GM21737 (cell line): ENCODE results near the gene ZFYVE21.
"Not testable (repeated sequence)": the region's sequence is repeated elsewhere in the genome, so short reads cannot be mapped to it uniquely, and the experiment has no call there.

Experiments
- ATAC-seq: cut with Tn5 transposase; IDR thresholded peaks from one replicate; pipeline ENCODE4 v1.9.1; 2021; ENCODE audit warnings: mild to moderate bottlenecking, moderate library complexity; ENCODE audit not compliant: unreplicated experiment

The ZFYVE21 gene

DNA sequence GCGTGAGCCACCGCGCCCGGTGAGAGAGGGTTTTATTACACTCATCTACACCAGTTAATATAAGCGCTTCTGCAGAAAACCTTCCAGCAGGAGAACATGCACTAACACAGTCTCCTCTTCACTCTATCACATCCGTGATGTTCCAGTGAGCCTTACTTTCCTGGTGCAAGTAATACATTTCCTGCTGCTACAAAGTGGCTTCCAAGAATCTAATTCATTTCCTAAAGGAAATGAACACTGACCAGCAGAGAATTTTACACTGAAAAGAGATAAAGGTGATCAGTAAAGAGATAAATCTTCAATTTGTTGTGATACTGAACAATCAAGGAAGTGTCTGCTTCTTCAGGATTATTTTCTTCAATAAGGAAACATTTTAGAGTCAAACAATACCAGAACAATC lies 39.5 kb downstream of the ZFYVE21 start:
- no peak for ATAC-seq

DNA sequence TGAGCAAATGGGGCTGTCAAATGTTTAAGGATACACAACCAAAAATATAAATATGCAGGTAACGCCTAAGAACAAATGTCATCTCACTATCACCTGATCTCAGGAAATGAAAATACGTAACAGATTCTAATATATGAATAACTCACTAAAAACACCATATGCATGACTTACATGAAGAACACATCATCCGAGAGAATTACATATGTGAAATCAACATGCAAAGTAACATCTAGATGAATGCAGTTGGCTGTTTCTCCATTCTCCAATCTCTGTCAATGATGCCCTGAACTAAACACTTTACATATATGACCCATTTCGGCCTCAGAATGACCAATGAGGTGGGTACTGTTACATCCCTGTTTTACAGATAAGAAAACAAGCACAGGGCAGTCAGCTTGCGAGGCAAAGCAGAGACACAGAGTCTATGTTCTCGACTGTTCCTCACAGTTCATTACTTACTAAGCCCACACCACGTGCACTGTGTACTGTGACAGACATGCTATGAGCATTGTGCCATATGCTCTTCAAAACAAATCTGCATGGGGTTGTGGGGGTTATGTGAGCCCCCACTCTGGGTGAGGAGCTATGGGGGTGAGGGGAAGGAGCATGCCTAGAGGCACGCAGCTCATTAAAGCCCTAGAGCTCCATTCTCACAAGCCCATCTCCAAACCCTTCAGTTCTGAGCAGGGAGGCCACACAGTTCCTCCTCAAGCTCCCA lies 42.6 kb downstream of the ZFYVE21 start:
- ATAC-seq: no peak

DNA sequence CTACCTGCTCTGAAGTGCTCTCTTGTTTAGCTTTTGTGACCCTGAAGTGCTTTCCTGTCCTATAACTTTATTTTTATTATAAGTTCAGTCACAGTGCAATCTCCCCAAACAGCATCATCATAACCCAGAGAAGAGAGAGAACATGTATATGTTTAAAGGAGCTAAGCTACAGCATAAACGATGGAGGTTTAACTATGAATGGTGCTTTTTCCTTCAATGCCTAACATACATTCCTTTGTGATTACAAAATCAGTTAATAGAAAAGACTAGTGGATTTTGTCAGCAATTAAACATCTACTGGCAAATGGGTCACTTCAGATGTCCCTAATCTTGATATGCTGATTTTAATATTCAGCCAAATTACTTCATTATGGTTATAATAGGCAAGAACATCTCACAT lies 46.4 kb downstream of the ZFYVE21 start:
- ATAC-seq: no peak

DNA sequence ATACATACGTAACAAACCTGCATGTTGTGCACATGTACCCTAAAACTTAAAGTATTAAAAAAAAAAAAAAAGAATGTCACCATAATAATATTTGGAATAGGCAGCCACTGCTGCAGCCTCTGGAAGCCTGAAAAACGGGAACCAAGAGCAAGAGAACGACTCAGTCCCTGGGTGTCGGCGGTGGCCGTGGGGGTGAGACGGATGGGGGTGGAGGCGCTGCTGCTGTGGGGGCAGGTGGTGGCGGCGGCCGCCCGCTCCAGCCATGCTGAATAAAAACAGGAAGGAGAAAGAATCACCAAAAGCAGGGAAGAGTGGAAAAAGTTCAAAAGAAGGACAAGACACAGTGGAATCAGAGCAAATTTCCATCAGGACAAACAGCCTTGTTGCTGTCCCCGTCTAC lies 46.9 kb downstream of the ZFYVE21 start:
- ATAC-seq: no peak

DNA sequence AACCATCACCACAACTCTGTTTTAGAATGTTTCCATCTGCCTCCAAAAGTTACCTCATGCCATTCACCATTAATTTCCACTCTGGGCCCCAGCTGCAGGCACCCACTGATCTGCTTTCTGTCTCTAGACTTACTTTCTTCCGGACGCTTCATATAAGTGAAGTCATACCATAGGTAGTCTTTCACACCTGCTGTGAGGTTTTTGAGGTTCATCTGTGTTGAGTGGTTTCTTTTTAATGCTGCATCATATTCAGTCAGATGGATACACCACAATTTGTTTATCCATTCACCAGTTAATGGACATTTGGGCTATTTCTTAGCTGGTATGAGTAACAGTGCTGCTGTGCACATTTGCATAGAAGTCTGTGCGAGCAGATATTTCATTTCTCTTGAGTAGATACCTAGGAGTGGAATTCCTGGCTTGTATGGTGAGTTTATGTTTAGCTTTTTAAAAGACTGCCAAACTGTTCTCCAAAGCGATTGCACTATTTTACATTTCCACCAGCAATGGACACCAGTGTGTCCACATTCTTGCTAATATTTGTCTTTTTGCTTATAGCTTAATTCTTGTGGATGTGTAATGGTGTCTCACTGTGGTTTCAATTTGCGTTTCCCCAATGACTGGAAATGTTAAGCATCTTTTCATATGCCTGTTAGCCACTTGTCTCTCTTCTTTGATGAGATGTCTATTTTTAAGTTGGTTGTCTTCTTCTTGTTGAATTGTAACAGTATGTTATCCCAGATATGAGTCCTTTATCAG lies 48.3 kb downstream of the ZFYVE21 start:
- peak; percentile 64 for ATAC-seq

DNA sequence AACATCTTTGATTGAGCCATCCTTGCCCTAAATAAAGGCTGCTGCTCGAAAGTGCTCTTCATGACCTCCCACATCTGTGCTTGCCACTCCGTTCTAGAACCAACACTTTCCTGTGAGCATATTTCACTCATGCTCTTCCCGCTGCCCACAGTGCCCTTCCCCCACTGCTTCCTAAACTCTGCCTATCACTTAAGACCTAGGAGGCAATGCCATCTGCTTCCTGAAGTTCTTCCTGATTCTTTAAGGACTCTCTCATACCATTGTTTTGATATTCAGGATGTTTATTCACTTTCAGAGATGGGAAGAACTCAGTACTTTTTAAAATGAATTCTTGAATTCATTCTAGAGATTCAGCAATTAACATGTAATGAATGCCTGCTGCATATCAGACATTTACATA lies 49.9 kb downstream of the ZFYVE21 start:
- no peak for ATAC-seq

DNA sequence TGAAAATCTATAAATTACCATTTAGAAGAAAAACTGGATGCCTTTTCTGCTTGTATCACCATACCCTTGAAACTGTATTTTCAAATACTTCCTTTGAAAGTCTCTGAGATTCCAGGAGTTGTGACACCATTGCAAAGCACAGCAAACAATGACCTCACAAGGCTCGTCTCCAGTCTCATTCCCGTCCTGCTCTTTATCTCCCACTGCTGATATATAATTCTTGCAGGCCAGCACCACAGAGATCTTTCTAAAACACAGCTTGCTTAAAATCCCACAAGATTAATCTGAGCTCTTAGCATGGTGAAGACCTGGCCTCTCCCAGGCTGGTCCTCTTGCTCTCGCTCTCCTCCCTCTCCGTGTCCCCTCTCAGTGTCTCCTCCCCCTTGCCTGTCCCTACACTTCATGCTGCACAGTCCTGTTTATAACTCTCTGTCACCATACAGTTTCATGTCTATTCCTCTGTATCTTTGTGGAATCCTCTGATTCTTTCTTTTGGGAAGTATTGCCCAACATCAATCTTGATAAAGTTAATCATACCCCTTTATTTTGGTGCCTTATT lies 51.8 kb downstream of the ZFYVE21 start:
- ATAC-seq: no peak

DNA sequence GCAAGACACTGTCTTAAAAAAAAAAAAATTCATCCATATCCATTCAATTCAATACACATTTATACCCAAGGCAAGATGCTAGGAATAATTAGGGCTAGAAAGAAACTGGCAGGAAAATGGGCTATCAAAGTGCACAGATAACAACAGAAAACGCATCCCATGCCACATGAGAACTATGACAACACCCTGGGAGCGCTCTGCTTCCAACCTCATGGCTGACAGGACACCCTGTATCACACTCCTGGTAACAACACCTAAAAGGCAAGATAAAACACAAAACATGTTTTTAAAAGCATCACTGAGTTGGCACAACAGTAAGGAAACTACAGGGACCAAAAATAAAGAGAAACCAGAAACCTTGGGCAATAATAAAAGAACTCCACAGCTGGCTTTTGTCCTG lies 54.9 kb downstream of the ZFYVE21 start:
- no peak for ATAC-seq

DNA sequence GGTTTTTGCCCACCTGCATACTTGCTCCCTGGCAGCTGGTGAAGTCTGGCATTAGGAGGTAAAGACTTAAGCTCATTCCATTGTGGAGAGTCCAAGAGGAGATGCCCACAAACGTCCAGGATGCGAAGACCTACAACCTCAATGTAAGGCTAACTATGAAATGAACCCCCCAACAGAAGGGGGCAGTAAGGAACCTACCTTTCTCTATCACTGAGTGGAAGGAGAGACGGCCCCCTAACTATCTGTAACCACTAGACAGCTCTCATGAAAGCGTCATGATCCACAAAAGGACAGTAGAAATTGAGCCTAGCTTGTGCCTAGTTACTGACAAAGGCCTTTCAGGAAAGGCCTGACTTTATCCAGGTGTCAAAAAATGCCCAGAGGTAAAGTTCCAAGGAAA lies 55.3 kb downstream of the ZFYVE21 start:
- no peak for ATAC-seq

DNA sequence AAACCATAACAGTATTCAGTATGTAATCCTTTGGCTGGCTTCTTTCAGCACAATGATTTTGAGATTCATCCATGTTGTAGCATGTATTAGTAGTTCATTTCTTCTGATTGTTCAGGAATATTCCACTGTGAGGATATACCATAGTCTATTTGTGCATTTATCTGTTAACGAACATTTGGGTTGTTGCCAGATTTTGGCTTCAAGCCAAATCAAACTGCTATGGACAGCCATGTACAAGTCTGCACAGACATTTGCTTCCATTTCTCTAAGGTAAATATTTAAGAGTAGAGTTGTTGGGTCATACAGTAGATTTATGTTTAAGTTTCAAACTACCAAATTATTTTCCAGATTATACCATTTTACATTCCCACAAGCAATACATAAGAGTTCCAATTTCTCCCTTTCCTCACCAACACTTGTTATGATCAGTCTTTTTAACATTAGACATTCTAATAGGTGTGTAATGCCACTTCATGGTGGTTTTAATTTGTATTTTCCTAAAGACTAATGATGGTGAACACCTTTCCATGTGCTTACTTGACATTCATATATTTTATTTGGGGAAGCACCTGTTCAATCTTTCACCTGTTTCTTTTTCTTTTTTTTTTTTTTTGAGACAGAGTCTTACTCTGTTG lies 56.6 kb downstream of the ZFYVE21 start:
- ATAC-seq: no peak

DNA sequence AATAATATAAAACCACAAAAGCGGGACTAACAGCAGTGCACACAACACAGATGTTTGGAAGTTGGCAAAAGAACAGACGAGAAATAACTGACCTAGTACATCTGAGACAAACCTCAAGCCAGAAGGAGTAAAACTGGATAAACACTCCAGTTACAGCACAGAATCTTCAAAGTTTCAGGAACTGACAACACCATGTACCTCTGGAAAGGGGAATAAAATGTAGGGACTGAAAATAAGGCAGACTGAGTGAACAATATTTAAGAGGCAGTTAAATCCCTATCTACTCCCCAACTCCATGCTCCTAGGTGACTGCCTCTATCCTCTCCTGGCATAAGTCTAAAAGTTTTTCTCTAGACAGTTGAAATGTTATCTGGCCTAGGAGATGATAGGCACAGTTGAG lies 57.9 kb downstream of the ZFYVE21 start:
- no peak for ATAC-seq

DNA sequence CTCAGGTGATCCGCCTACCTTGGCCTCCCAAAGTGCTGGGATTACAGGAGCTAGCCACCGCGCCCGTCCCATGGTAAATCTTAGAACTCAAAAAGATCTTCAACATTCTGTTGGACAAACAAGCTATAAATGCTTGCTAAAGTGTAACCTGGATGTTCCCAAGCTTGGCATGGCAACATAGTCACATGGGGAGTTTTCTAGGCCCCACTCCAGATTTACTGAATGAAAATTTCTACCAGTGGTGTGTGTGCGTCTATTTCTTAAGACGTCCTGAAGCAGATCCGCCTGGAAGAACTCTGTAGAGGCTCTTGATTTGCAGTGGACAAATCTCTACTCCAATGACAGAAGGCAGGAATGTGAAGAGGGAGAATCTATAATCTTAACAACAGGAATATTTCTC lies 59.9 kb downstream of the ZFYVE21 start:
- ATAC-seq: no peak

DNA sequence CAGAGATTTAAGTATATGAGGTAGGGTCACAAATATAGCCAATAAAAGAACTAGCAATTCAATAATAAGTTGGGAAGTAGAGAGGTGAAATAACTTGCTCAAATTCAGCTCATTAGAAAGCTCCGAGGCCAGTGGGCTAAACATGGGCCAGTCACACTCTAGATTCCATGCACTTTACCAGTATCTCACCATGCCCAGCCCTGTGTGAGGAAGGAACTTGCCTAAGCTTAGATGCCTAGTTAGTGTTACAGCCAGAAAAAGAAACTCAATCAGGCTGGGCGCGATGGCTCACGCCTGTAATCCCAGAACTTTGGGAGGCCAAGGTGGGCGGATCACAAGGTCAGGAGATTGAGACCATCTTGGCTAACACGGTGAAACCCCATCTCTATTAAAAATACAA lies 60.7 kb downstream of the ZFYVE21 start:
- not testable (repeated sequence) for ATAC-seq

DNA sequence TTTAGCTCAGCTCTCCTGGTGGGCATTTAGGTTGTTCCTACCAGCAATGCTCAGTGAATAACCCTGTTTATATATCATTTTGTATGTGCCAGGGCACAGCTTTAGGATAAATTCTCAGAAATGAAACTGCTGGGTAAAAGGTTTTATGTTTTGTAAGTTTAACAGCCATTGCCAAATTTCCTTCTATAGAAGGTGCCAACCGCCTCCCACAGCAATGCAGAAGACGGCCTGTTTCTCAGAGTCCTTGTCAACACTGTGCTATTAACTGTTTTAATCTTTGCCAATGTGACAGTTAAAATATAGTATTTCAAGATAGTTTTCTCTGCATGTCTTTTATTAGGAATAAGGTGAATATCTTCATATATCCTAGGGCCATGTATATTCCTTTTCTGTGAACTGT lies 66.8 kb downstream of the ZFYVE21 start:
- no peak for ATAC-seq
